Peyer's patch (tissue), 4 donors: ENCODE results near the gene FTO.

Experiments used
- POLR2A ChIP-seq, 2 donors: fragments of 450-650 bp; IDR thresholded peaks; one replicate each; pipeline ENCODE4 v1.5.1; 2017; ENCODE audit warnings: antibody characterized with exemption in 2 of 2, mild to moderate bottlenecking in 2 of 2, moderate library complexity in 2 of 2
- TF ChIP-seq, protein P1 (sequence below), 6 experiments: fragments of 450-650 bp in 4 of 6; fragments of 200-600 bp in 2 of 6; sonication (generic) in 1 of 6; IDR thresholded peaks; one replicate each; pipeline ENCODE4 v1.5.1; 2017 to 2019; ENCODE audit warnings: antibody characterized with exemption in 6 of 6, mild to moderate bottlenecking in 3 of 6, moderate library complexity in 1 of 6

DNA sequence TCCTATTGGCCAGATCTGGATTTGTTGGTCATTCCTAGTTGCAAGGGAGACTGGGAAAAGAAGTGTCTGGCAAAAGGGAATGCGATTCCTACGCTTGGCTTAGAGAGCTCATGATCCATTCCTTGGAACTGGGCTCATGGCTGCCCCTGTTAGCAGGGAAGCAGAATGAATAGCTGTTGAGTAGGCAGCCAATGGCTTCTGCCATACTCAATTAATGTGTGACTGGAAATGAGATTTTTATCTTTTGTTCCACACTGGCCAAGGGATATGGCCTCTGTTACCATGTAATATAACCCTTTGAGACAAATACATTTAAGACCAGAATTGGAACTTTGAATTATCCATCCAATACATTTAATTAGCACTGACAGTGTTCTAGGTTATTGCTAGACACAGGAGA lies 31.0 kb downstream of the FTO start:
- TF ChIP-seq, protein P1, sequence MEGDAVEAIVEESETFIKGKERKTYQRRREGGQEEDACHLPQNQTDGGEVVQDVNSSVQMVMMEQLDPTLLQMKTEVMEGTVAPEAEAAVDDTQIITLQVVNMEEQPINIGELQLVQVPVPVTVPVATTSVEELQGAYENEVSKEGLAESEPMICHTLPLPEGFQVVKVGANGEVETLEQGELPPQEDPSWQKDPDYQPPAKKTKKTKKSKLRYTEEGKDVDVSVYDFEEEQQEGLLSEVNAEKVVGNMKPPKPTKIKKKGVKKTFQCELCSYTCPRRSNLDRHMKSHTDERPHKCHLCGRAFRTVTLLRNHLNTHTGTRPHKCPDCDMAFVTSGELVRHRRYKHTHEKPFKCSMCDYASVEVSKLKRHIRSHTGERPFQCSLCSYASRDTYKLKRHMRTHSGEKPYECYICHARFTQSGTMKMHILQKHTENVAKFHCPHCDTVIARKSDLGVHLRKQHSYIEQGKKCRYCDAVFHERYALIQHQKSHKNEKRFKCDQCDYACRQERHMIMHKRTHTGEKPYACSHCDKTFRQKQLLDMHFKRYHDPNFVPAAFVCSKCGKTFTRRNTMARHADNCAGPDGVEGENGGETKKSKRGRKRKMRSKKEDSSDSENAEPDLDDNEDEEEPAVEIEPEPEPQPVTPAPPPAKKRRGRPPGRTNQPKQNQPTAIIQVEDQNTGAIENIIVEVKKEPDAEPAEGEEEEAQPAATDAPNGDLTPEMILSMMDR (IDR thresholded peaks at IDR 0.05) = no peak
- TF ChIP-seq POLR2A (IDR thresholded peaks at IDR 0.05) = no peak
